H1 (cell line): ENCODE results near the gene SRM.
"Not testable (repeated sequence)": the region's sequence is repeated elsewhere in the genome, so short reads cannot be mapped to it uniquely, and the experiment has no call there.

Experiments used
- RFX5 ChIP-seq: IDR thresholded peaks from 2 replicates; pipeline ENCODE4 v1.6.1; 2011; ENCODE audit warnings: low read depth, low read length, improper control_type of control experiment, borderline replicate concordance
- RNF2 ChIP-seq: fragments of 200-900, 300-1000 bp; sonication (generic); IDR thresholded peaks from 2 replicates; pipeline ENCODE4 v1.7.1; 2016; ENCODE audit warnings: borderline replicate concordance, low read depth, mild to moderate bottlenecking, antibody characterized with exemption, low read length; ENCODE audit not compliant: poor library complexity, severe bottlenecking; ENCODE audit errors: missing control alignments
- SP2 ChIP-seq: IDR thresholded peaks from 2 replicates; pipeline ENCODE4 v1.6.1; 2012; ENCODE audit warnings: mild to moderate bottlenecking, low read length, inconsistent platforms
- TF ChIP-seq, protein P1 (sequence below), 3 experiments: IDR thresholded peaks; 1 replicate in 2 of 3; 2 replicates in 1 of 3; pipeline versions ENCODE4 v1.5.1 to v1.6.1; 2011; ENCODE audit warnings: low read length in 3 of 3, mild to moderate bottlenecking in 3 of 3, inconsistent platforms in 2 of 3, low read depth in 1 of 3, moderate library complexity in 1 of 3; ENCODE audit not compliant: insufficient read depth in 1 of 3; ENCODE audit errors: control extremely low read depth in 1 of 3
- TF ChIP-seq, protein P2 (sequence below): IDR thresholded peaks from 2 replicates; pipeline ENCODE4 v1.6.1; 2011; ENCODE audit warnings: low read depth, mild to moderate bottlenecking, low read length; ENCODE audit not compliant: insufficient read depth
- TF ChIP-seq, protein P3 (sequence below): IDR thresholded peaks from 2 replicates; pipeline ENCODE4 v1.6.1; 2012; ENCODE audit warnings: inconsistent platforms

DNA sequence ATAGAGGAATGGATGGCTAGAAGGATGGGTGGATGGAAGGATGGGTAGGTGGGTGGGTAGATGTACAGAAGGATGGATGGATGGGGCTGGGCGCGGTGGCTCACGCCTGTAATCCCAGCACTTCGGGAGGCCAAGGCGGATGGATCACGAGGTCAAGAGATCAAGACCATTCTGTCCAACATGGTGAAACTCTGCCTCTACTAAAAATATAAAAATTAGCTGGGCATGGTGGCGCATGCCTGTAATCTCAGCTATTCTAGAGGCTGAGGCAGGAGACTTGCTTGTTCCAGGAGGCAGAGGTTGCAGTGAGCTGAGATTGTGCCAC lies 19.8 kb downstream of the SRM start:
- TF ChIP-seq, protein P1, sequence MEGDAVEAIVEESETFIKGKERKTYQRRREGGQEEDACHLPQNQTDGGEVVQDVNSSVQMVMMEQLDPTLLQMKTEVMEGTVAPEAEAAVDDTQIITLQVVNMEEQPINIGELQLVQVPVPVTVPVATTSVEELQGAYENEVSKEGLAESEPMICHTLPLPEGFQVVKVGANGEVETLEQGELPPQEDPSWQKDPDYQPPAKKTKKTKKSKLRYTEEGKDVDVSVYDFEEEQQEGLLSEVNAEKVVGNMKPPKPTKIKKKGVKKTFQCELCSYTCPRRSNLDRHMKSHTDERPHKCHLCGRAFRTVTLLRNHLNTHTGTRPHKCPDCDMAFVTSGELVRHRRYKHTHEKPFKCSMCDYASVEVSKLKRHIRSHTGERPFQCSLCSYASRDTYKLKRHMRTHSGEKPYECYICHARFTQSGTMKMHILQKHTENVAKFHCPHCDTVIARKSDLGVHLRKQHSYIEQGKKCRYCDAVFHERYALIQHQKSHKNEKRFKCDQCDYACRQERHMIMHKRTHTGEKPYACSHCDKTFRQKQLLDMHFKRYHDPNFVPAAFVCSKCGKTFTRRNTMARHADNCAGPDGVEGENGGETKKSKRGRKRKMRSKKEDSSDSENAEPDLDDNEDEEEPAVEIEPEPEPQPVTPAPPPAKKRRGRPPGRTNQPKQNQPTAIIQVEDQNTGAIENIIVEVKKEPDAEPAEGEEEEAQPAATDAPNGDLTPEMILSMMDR (IDR thresholded peaks at IDR 0.05; ENCODE audit: control extremely low read depth in 1 of 3, insufficient read depth in 1 of 3, low read depth in 1 of 3, low read length in 3 of 3) = not testable (repeated sequence)
- TF ChIP-seq, protein P2, sequence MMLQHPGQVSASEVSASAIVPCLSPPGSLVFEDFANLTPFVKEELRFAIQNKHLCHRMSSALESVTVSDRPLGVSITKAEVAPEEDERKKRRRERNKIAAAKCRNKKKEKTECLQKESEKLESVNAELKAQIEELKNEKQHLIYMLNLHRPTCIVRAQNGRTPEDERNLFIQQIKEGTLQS = not testable (repeated sequence)
- not testable (repeated sequence) for TF ChIP-seq SP2, RNF2, RFX5
- TF ChIP-seq, protein P3, sequence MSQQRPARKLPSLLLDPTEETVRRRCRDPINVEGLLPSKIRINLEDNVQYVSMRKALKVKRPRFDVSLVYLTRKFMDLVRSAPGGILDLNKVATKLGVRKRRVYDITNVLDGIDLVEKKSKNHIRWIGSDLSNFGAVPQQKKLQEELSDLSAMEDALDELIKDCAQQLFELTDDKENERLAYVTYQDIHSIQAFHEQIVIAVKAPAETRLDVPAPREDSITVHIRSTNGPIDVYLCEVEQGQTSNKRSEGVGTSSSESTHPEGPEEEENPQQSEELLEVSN = not testable (repeated sequence)
